Vagina (tissue), 2 donors: ENCODE measurements around the gene NELFB.
"Not testable (repeated sequence)": the region's sequence is repeated elsewhere in the genome, so short reads cannot be mapped to it uniquely, and the experiment has no call there.

ENCODE experiments used
- CTCF ChIP-seq, 3 experiments: fragments of 450-650 bp in 2 of 3; fragments of 200-600 bp in 1 of 3; sonication (generic) in 1 of 3; IDR thresholded peaks; one replicate each; pipeline ENCODE4 v1.5.1; 2017 to 2019; ENCODE audit warnings: antibody characterized with exemption in 3 of 3, mild to moderate bottlenecking in 2 of 3, moderate library complexity in 2 of 3
- POLR2A ChIP-seq, 2 donors: fragments of 450-650 bp; IDR thresholded peaks; one replicate each; pipeline ENCODE4 v1.6.1; 2017; ENCODE audit warnings: antibody characterized with exemption in 2 of 2, mild to moderate bottlenecking in 2 of 2, moderate library complexity in 2 of 2

GRCh38 chr9:137243266-137243625, 11.9 kb upstream of the NELFB start:
- TF ChIP-seq POLR2A, CTCF (IDR thresholded peaks at IDR 0.05): not testable (repeated sequence)
